Measurements from ENCODE around the gene CBX2. TPM values are rescaled to one million over a fixed set of nuclear protein-coding genes. Genes with fewer than 3 reads are reported as not detected.

The CBX2 gene
- total RNA-seq, 1 experiment from 2014 or later: 18.0 TPM

Other genes with a start within 250 kb of the CBX2 start
- gene RBFOX3, start 167.1 kb upstream of the CBX2 start, total RNA-seq (2014; rRNA removed; shearing (Covaris generic)): not detected in 2 replicates
- gene ENPP7, start 47.2 kb upstream of the CBX2 start, total RNA-seq (2014; rRNA removed; shearing (Covaris generic)): not detected in 2 replicates
- gene CBX8, start 18.9 kb downstream of the CBX2 start, total RNA-seq (2014; rRNA removed; shearing (Covaris generic)): 31.3 and 34.4 TPM in 2 replicates
- 120 and 128 TPM in 2 replicates for gene CBX4, start 61.3 kb downstream of the CBX2 start, total RNA-seq (2014; rRNA removed; shearing (Covaris generic))